HCT116 (cell line): ENCODE results near the gene ZNF2.

Experiments used
- CEBPB ChIP-seq: IDR thresholded peaks from 2 replicates; pipeline ENCODE4 v1.6.1; 2012; ENCODE audit warnings: low read depth
- ELF1 ChIP-seq: IDR thresholded peaks from 2 replicates; pipeline ENCODE4 v1.6.1; 2012; ENCODE audit warnings: low read depth, borderline replicate concordance
- EZH2 ChIP-seq: fragments of 200-600 bp; sonication (generic); IDR thresholded peaks from 2 replicates; pipeline ENCODE4 v1.6.1; 2017; ENCODE audit warnings: antibody characterized with exemption, mixed run types
- POLR2A ChIP-seq: IDR thresholded peaks from 2 replicates; pipeline ENCODE4 v1.7.0; 2011; ENCODE audit warnings: borderline replicate concordance; ENCODE audit not compliant: insufficient read depth, insufficient read length; ENCODE audit errors: extremely low read depth
- SP1 ChIP-seq: IDR thresholded peaks from 2 replicates; pipeline ENCODE4 v1.6.1; 2012; ENCODE audit warnings: low read depth
- YY1 ChIP-seq: IDR thresholded peaks from 2 replicates; pipeline ENCODE4 v1.6.1; 2011; ENCODE audit warnings: low read length, low read depth, moderate library complexity, mild to moderate bottlenecking; ENCODE audit not compliant: insufficient replicate concordance; ENCODE audit errors: extremely low read depth
- TF ChIP-seq, protein P1 (sequence below), 3 experiments: fragments of 200-600 bp in 1 of 3; sonication (generic) in 1 of 3; IDR thresholded peaks in 2 of 3; conservative IDR thresholded peaks in 1 of 3; 2 replicates each; pipeline ENCODE4 v1.5.1; 2012 to 2017; ENCODE audit warnings: low read depth in 2 of 3, low read length in 2 of 3, antibody characterized with exemption in 1 of 3, borderline replicate concordance in 1 of 3, control low read depth in 1 of 3, mild to moderate bottlenecking in 1 of 3, mixed read lengths in 1 of 3, mixed run types in 1 of 3, moderate library complexity in 1 of 3; ENCODE audit not compliant: insufficient read depth in 1 of 3
- TF ChIP-seq, protein P2 (sequence below): IDR thresholded peaks from 2 replicates; pipeline ENCODE4 v1.6.1; 2011; ENCODE audit warnings: mild to moderate bottlenecking, low read length, moderate library complexity; ENCODE audit not compliant: insufficient replicate concordance; ENCODE audit errors: extremely low read depth
- TF ChIP-seq, protein P3 (sequence below): IDR thresholded peaks from 2 replicates; pipeline ENCODE4 v1.6.1; 2012; ENCODE audit warnings: low read depth

DNA sequence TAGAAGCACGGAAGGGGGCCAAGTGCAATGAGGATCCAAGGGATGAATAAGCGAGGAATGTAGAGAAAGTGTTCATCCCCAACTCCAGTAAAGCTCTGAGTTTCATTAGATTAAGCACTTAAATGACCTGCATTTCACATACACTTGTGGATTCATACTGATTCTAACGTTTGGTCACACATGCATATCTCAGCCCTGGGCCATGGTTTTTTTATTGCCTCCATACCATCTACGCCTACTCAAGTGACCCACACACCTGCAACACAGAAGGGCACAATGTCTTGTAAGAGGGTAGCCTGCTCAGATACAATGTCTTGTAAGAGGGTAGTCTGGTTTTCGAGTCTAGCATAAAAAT is 43.4 kb upstream of the ZNF2 start:
- no peak for TF ChIP-seq YY1
- TF ChIP-seq, protein P1, sequence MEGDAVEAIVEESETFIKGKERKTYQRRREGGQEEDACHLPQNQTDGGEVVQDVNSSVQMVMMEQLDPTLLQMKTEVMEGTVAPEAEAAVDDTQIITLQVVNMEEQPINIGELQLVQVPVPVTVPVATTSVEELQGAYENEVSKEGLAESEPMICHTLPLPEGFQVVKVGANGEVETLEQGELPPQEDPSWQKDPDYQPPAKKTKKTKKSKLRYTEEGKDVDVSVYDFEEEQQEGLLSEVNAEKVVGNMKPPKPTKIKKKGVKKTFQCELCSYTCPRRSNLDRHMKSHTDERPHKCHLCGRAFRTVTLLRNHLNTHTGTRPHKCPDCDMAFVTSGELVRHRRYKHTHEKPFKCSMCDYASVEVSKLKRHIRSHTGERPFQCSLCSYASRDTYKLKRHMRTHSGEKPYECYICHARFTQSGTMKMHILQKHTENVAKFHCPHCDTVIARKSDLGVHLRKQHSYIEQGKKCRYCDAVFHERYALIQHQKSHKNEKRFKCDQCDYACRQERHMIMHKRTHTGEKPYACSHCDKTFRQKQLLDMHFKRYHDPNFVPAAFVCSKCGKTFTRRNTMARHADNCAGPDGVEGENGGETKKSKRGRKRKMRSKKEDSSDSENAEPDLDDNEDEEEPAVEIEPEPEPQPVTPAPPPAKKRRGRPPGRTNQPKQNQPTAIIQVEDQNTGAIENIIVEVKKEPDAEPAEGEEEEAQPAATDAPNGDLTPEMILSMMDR (IDR thresholded peaks at IDR 0.05 in 2 of 3, conservative IDR thresholded peaks at IDR 0.05 in 1 of 3; ENCODE audit: borderline replicate concordance in 1 of 3, insufficient read depth in 1 of 3, low read depth in 2 of 3, low read length in 2 of 3), result no peak
- no peak for TF ChIP-seq CEBPB
- TF ChIP-seq, protein P2, sequence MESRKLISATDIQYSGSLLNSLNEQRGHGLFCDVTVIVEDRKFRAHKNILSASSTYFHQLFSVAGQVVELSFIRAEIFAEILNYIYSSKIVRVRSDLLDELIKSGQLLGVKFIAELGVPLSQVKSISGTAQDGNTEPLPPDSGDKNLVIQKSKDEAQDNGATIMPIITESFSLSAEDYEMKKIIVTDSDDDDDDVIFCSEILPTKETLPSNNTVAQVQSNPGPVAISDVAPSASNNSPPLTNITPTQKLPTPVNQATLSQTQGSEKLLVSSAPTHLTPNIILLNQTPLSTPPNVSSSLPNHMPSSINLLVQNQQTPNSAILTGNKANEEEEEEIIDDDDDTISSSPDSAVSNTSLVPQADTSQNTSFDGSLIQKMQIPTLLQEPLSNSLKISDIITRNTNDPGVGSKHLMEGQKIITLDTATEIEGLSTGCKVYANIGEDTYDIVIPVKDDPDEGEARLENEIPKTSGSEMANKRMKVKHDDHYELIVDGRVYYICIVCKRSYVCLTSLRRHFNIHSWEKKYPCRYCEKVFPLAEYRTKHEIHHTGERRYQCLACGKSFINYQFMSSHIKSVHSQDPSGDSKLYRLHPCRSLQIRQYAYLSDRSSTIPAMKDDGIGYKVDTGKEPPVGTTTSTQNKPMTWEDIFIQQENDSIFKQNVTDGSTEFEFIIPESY, result no peak
- no peak for TF ChIP-seq SP1
- TF ChIP-seq POLR2A, result no peak
- no peak for TF ChIP-seq EZH2
- no peak for TF ChIP-seq ELF1
- TF ChIP-seq, protein P3, sequence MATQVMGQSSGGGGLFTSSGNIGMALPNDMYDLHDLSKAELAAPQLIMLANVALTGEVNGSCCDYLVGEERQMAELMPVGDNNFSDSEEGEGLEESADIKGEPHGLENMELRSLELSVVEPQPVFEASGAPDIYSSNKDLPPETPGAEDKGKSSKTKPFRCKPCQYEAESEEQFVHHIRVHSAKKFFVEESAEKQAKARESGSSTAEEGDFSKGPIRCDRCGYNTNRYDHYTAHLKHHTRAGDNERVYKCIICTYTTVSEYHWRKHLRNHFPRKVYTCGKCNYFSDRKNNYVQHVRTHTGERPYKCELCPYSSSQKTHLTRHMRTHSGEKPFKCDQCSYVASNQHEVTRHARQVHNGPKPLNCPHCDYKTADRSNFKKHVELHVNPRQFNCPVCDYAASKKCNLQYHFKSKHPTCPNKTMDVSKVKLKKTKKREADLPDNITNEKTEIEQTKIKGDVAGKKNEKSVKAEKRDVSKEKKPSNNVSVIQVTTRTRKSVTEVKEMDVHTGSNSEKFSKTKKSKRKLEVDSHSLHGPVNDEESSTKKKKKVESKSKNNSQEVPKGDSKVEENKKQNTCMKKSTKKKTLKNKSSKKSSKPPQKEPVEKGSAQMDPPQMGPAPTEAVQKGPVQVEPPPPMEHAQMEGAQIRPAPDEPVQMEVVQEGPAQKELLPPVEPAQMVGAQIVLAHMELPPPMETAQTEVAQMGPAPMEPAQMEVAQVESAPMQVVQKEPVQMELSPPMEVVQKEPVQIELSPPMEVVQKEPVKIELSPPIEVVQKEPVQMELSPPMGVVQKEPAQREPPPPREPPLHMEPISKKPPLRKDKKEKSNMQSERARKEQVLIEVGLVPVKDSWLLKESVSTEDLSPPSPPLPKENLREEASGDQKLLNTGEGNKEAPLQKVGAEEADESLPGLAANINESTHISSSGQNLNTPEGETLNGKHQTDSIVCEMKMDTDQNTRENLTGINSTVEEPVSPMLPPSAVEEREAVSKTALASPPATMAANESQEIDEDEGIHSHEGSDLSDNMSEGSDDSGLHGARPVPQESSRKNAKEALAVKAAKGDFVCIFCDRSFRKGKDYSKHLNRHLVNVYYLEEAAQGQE, result no peak
